GM10248 (cell line): ENCODE data around the gene YPEL1.
"Not testable (repeated sequence)": the region's sequence is repeated elsewhere in the genome, so short reads cannot be mapped to it uniquely, and the experiment has no call there.

Experiments used
- CTCF ChIA-PET: fragments of 300-600 bp; sonication (Branson Sonifier 250); formaldehyde crosslinking; extraction: SDS; loops from one replicate; lab custom pipeline; 2021; ENCODE audit warnings: antibody characterized with exemption; lab: Yijun Ruan, JAX
- POLR2A ChIA-PET: fragments of 350-650 bp; sonication (Branson Sonifier 250); formaldehyde crosslinking; extraction: SDS; loops from one replicate; lab custom pipeline; 2020; ENCODE audit warnings: antibody characterized with exemption; lab: Yijun Ruan, JAX
- DNase-seq: peaks from one replicate; pipeline ENCODE4 v3.0.0; 2012; ENCODE audit errors: extremely low spot score
- TF ChIP-seq, protein P1 (sequence below): IDR thresholded peaks from 2 replicates; pipeline ENCODE4 v1.5.1; 2012; ENCODE audit warnings: mild to moderate bottlenecking, low read depth; ENCODE audit errors: extremely low read depth, missing control alignments, control extremely low read depth

YPEL1 gene

DNA sequence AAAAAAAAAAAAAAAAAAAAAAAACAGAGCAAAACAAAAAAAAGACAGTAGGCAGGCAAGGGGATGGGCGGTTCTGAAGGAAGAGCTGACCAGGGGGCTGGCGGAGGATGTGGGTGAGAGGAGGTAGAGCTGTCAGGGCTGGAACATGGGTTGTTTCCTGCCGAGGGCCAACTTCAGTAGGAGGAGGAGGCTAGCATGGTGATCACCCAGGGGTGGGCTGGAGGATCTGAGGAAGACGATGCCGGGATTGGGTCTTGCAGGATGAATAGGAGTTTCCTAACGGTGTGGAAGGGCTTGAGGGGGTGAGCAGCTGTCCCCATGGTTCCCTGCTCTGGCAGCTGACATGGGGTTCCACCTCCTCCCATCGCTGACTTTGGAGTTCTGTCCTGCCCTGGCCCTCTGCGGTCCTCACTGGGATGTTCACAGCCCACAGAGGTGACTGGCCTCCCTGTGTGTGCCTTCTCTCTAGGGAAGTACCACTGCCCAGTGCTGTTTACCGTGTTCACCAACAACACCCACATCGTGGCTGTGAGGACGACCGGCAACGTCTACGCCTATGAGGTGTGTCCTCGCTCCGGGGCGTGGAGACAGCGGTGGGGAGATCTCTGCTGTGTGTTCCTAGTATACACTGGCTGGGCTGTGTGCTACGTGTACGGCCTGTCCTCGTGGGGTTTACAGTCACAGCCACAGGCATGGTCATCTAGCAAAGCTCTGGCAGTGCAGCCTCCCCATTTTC, 54.6 kb downstream of the YPEL1 start:
- no peak for DNase-seq
- CTCF ChIA-PET, result interaction anchor here (1.3 kb wide), 1 partner anchor 9 kb away, joined by 3 read pairs; no protein-coding TSS in a partner anchor
- TF ChIP-seq, protein P1, sequence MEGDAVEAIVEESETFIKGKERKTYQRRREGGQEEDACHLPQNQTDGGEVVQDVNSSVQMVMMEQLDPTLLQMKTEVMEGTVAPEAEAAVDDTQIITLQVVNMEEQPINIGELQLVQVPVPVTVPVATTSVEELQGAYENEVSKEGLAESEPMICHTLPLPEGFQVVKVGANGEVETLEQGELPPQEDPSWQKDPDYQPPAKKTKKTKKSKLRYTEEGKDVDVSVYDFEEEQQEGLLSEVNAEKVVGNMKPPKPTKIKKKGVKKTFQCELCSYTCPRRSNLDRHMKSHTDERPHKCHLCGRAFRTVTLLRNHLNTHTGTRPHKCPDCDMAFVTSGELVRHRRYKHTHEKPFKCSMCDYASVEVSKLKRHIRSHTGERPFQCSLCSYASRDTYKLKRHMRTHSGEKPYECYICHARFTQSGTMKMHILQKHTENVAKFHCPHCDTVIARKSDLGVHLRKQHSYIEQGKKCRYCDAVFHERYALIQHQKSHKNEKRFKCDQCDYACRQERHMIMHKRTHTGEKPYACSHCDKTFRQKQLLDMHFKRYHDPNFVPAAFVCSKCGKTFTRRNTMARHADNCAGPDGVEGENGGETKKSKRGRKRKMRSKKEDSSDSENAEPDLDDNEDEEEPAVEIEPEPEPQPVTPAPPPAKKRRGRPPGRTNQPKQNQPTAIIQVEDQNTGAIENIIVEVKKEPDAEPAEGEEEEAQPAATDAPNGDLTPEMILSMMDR, result no peak
- POLR2A ChIA-PET, result no interaction called here

DNA sequence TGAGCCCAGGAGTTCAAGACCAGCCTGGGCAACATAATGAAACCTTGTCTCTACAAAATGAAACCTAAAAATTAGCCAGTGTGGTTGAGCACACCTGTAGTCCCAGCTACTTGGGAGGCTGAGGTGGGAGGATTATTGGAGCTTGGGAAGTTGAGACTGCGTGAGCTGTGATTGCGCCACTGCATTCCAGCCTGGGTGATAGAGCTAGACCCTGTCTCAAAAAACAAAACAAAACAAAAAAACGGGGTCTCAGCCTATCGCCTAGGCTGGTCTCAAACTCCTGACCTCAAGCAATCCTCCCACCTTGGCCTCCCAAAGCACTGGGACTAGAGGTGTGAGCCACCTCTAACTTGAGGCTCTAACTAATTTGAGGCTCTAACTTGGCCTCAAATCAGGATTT, 56.2 kb downstream of the YPEL1 start:
- TF ChIP-seq, protein P1, result no peak
- no peak for DNase-seq
- CTCF ChIA-PET, result no interaction called here
- POLR2A ChIA-PET, result no interaction called here

DNA sequence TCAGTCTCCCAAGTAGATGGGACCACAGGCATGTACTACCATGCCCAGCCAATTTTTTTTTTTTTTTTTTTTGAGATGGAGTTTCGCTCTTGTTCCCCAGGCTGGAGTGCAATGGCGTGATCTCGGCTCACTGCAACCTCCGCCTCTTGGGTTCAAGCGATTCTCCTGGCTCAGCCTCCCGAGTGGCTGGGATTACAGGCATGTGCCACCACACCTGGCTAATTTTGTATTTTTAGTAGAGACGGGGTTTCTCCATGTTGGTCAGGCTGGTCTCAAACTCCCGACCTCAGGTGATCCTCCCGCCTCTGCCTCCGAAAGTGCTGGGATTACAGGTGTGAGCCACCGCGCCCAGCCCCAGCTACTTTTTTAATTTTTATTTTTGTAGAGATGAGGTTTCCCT, 56.8 kb downstream of the YPEL1 start:
- CTCF ChIA-PET, POLR2A ChIA-PET, DNase-seq: not testable (repeated sequence)

DNA sequence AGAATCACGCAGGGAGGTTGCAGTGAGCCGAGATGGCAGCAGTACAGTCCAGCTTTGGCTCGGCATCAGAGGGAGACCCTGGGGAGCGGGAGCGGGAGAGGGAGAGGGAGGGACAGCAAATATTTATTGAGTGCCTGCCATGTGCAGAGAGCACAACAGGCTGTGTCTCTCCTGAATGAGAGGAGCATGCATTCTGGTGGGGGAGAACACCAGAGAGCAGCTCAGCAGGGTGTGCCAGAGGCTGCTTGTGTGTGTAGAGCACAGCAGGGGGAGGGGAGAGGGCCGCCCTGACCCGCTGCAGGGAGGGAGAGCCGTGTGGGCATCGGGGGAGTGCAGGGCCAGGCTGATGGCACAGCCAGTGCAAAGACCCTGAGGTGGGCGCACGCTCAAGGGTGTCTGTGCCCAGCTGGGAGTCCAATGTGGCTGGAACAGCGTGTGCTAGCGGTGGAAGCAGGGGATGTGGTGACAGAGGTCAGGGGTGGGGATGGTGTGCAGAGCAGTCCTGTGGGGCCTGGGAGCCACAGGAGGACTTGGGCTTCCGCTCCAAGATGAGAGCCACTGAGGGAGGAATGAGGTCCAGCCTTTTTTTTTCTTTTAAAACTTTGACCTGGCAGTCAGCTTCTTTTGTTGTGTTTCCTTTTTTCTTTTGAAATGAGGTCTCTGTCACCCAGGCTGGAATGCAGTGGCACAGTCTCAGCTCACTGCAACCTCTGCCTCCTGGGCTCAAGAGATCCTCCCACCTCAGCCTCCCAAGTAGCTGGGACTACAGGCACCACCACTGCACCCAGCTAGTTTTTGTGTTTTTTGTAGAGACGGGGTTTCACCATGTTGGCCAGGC, 57.8 kb downstream of the YPEL1 start:
- TF ChIP-seq, protein P1, result no peak
- ChIA-PET CTCF (interaction anchor here (0.8 kb wide), 1 partner anchor 12 kb away, joined by 4 read pairs; the partner anchor contains the start of gene PPIL2), POLR2A (no interaction called here)
- DNase-seq, result no peak

DNA sequence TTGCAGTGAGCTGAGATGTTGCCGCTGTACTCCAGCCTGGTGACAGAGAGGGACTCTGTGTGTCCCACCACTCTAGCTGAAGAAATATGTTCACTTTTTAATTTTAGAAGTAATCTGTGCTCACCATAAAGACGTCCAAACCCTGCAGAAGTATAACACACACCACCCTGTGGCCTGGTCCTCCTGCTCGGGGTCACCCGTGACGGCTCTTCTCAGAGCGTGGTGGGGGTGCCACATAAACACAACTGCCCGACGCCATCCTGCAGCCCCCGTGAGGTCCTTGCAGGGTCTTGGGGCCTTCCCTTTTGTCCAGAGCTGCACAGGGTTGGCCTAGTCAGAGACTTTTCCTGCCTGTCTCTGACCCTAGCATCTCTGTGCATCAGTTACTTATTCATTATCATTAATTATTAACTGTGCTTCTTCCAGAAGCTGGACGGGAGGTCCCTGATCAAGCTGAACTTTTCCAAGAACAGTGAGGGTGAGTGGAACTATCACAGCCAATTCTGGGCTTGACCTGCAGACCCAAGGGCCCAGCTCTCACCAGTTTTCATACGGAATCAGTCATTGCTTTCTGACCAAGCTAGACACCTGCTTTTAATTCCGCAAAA, 60.9 kb downstream of the YPEL1 start:
- CTCF ChIA-PET, result no interaction called here
- TF ChIP-seq, protein P1, result no peak
- POLR2A ChIA-PET, result no interaction called here
- no peak for DNase-seq

DNA sequence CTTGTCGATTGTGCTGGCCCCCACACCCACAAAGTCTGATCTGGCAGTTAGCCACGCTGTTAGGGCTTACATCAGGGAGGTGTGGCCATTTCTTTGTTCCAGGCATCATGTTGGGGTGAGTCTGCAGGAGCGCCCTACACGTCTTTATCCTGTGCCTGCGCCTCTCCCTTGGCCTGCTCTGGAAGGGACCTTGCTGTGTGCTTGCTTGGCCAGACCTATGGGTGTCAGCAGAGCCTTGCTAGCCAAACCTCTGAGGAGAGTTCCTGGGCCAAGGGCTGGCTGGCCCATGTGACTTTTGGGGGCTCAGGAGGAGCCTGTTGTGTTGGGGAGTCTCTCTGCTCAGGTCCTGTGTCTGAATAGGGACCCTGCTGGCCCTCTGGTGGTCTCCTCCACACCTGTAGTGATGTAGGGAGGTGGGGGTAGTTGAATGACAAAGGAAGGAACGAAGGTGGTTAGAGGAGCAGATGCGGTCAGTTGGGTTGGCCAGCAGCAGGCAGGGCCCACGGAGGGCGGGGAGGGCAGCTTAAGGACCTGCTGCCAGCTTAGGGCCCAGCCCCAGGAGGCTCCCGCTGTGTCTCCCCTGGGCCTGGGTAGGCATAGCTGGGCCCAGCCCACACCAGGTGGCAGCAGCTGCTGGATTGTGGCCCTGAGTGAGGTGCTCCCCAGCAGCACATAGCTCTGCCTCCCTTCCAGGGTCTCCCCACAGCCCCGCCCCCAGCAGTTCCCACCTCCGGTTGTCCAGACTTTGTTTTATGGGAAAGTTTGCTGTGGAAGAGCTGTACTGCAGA, 61.9 kb downstream of the YPEL1 start:
- ChIA-PET CTCF (no interaction called here), POLR2A (no interaction called here)
- DNase-seq, result no peak
- TF ChIP-seq, protein P1, result no peak
